ENCODE measurements around the gene DRICH1.
"Not testable (repeated sequence)": the region's sequence is repeated elsewhere in the genome, so short reads cannot be mapped to it uniquely, and the experiment has no call there.

The DRICH1 gene

GRCh38 chr22:23603266-23603665 lies 28.9 kb downstream of the DRICH1 start:
- no peak overlapping the region for H3K9ac ChIP-seq (ENCODE audit: low read length)
- no peak for DNase-seq
- H3K9me3 ChIP-seq (ENCODE audit: insufficient read depth, low read depth, low read length), result peaks cover 3% of the 10 kb centered on the region
- H3K18ac ChIP-seq (ENCODE audit: low read length), result no peak overlapping the region
- H3K23ac ChIP-seq (ENCODE audit: low read length), result no peak overlapping the region
- H2AK5ac ChIP-seq (ENCODE audit: low read length), result no peak overlapping the region
- no peak overlapping the region for H3K27ac ChIP-seq (ENCODE audit: low read depth, low read length)
- no peak overlapping the region for H2BK5ac ChIP-seq (ENCODE audit: low read depth, low read length, poor library complexity)
- no peak overlapping the region for H3K4me3 ChIP-seq (ENCODE audit: low read depth, low read length)
- H2BK12ac ChIP-seq (ENCODE audit: low read length), result no peak overlapping the region
- H3K27me3 ChIP-seq (ENCODE audit: insufficient read depth, low read length), result no peaks in the 10 kb centered on the region
- H3K14ac ChIP-seq (ENCODE audit: low read length), result no peak overlapping the region
- no peak overlapping the region for H4K91ac ChIP-seq (ENCODE audit: low read depth, low read length)
- WGBS (ENCODE audit: extremely low coverage, insufficient coverage, insufficient read length), result no CpG with 5 or more reads among the region's 7 CpGs
- H4K12ac ChIP-seq (ENCODE audit: low read depth, low read length), result no peak overlapping the region
- no peak overlapping the region for H3K4ac ChIP-seq (ENCODE audit: low read depth, low read length)
- no peak overlapping the region for H3K4me2 ChIP-seq (ENCODE audit: low read length)
- H3K79me2 ChIP-seq (ENCODE audit: control insufficient read depth, insufficient read depth, low read length, poor library complexity), result no peaks in the 10 kb centered on the region
- no peak overlapping the region for H2BK120ac ChIP-seq (ENCODE audit: insufficient read depth, low read length, poor library complexity)
- H4K8ac ChIP-seq (ENCODE audit: low read depth, low read length), result no peak overlapping the region
- no peaks in the 10 kb centered on the region for H3K36me3 ChIP-seq (ENCODE audit: control insufficient read depth in 1 of 2, insufficient read depth in 2 of 2, low read length in 2 of 2)
- H3K79me1 ChIP-seq (ENCODE audit: low read length), result no peaks in the 10 kb centered on the region
- H3K4me1 ChIP-seq (ENCODE audit: control insufficient read depth in 1 of 2, insufficient read depth in 2 of 2, low read length in 2 of 2), result no peaks in the 10 kb centered on the region
- H2AFZ ChIP-seq (ENCODE audit: insufficient read depth, low read length, poor library complexity), result no peak overlapping the region

GRCh38 chr22:23598805-23599518 lies 33.2 kb downstream of the DRICH1 start:
- H3K79me1 ChIP-seq (ENCODE audit: low read length), result no peaks in the 10 kb centered on the region
- no peak overlapping the region for H3K9ac ChIP-seq (ENCODE audit: low read length)
- H3K18ac ChIP-seq (ENCODE audit: low read length), result no peak overlapping the region
- no peak overlapping the region for H3K27ac ChIP-seq (ENCODE audit: low read depth, low read length)
- no peak overlapping the region for H2BK5ac ChIP-seq (ENCODE audit: low read depth, low read length, poor library complexity)
- no peak for DNase-seq
- no peak overlapping the region for H3K4ac ChIP-seq (ENCODE audit: low read depth, low read length)
- no peak overlapping the region for H4K91ac ChIP-seq (ENCODE audit: low read depth, low read length)
- H4K8ac ChIP-seq (ENCODE audit: low read depth, low read length), result no peak overlapping the region
- H3K27me3 ChIP-seq (ENCODE audit: insufficient read depth, low read length), result no peaks in the 10 kb centered on the region
- no peak overlapping the region for H2BK12ac ChIP-seq (ENCODE audit: low read length)
- H2AFZ ChIP-seq (ENCODE audit: insufficient read depth, low read length, poor library complexity), result no peak overlapping the region
- no peaks in the 10 kb centered on the region for H3K36me3 ChIP-seq (ENCODE audit: control insufficient read depth in 1 of 2, insufficient read depth in 2 of 2, low read length in 2 of 2)
- H4K12ac ChIP-seq (ENCODE audit: low read depth, low read length), result no peak overlapping the region
- no peak overlapping the region for H3K4me2 ChIP-seq (ENCODE audit: low read length)
- H3K79me2 ChIP-seq (ENCODE audit: control insufficient read depth, insufficient read depth, low read length, poor library complexity), result no peaks in the 10 kb centered on the region
- H2BK120ac ChIP-seq (ENCODE audit: insufficient read depth, low read length, poor library complexity), result no peak overlapping the region
- H3K4me1 ChIP-seq (ENCODE audit: control insufficient read depth in 1 of 2, insufficient read depth in 2 of 2, low read length in 2 of 2), result no peaks in the 10 kb centered on the region
- no peak overlapping the region for H3K14ac ChIP-seq (ENCODE audit: low read length)
- no peak overlapping the region for H2AK5ac ChIP-seq (ENCODE audit: low read length)
- H3K9me3 ChIP-seq (ENCODE audit: insufficient read depth, low read depth, low read length), result peaks cover 2% of the 10 kb centered on the region
- WGBS (ENCODE audit: extremely low coverage, insufficient coverage, insufficient read length), result no CpG with 5 or more reads among the region's 9 CpGs
- no peak overlapping the region for H3K23ac ChIP-seq (ENCODE audit: low read length)
- no peak overlapping the region for H3K4me3 ChIP-seq (ENCODE audit: low read depth, low read length)

GRCh38 chr22:23597576-23598268 lies 34.4 kb downstream of the DRICH1 start:
- H2AFZ ChIP-seq (ENCODE audit: insufficient read depth, low read length, poor library complexity); H3K27ac ChIP-seq (ENCODE audit: low read depth, low read length); H4K12ac ChIP-seq (ENCODE audit: low read depth, low read length); H2AK5ac ChIP-seq (ENCODE audit: low read length); H3K18ac ChIP-seq (ENCODE audit: low read length); H3K4ac ChIP-seq (ENCODE audit: low read depth, low read length); H3K79me2 ChIP-seq (ENCODE audit: control insufficient read depth, insufficient read depth, low read length, poor library complexity); H3K4me1 ChIP-seq (ENCODE audit: control insufficient read depth in 1 of 2, insufficient read depth in 2 of 2, low read length in 2 of 2); H2BK5ac ChIP-seq (ENCODE audit: low read depth, low read length, poor library complexity); H2BK120ac ChIP-seq (ENCODE audit: insufficient read depth, low read length, poor library complexity); H3K14ac ChIP-seq (ENCODE audit: low read length); H3K79me1 ChIP-seq (ENCODE audit: low read length); H4K8ac ChIP-seq (ENCODE audit: low read depth, low read length); H2BK12ac ChIP-seq (ENCODE audit: low read length); H3K27me3 ChIP-seq (ENCODE audit: insufficient read depth, low read length); H3K36me3 ChIP-seq (ENCODE audit: control insufficient read depth in 1 of 2, insufficient read depth in 2 of 2, low read length in 2 of 2); H3K23ac ChIP-seq (ENCODE audit: low read length); H4K91ac ChIP-seq (ENCODE audit: low read depth, low read length); H3K9ac ChIP-seq (ENCODE audit: low read length); H3K4me3 ChIP-seq (ENCODE audit: low read depth, low read length); DNase-seq; H3K9me3 ChIP-seq (ENCODE audit: insufficient read depth, low read depth, low read length); H3K4me2 ChIP-seq (ENCODE audit: low read length): not testable (repeated sequence)
- WGBS (ENCODE audit: extremely low coverage, insufficient coverage, insufficient read length), result no CpG with 5 or more reads among the region's 7 CpGs

GRCh38 chr22:23595904-23596303 lies 36.2 kb downstream of the DRICH1 start:
- not testable (repeated sequence) for H3K14ac ChIP-seq (ENCODE audit: low read length); H3K18ac ChIP-seq (ENCODE audit: low read length); H2BK5ac ChIP-seq (ENCODE audit: low read depth, low read length, poor library complexity); H3K79me2 ChIP-seq (ENCODE audit: control insufficient read depth, insufficient read depth, low read length, poor library complexity); DNase-seq; H3K23ac ChIP-seq (ENCODE audit: low read length); H3K4me2 ChIP-seq (ENCODE audit: low read length); H3K27me3 ChIP-seq (ENCODE audit: insufficient read depth, low read length); H2BK12ac ChIP-seq (ENCODE audit: low read length); H3K9me3 ChIP-seq (ENCODE audit: insufficient read depth, low read depth, low read length); H4K91ac ChIP-seq (ENCODE audit: low read depth, low read length); H4K12ac ChIP-seq (ENCODE audit: low read depth, low read length); H2AK5ac ChIP-seq (ENCODE audit: low read length); H3K4me1 ChIP-seq (ENCODE audit: control insufficient read depth in 1 of 2, insufficient read depth in 2 of 2, low read length in 2 of 2); H3K79me1 ChIP-seq (ENCODE audit: low read length); H3K4me3 ChIP-seq (ENCODE audit: low read depth, low read length); H3K9ac ChIP-seq (ENCODE audit: low read length); H3K27ac ChIP-seq (ENCODE audit: low read depth, low read length); H2AFZ ChIP-seq (ENCODE audit: insufficient read depth, low read length, poor library complexity); H4K8ac ChIP-seq (ENCODE audit: low read depth, low read length); H3K36me3 ChIP-seq (ENCODE audit: control insufficient read depth in 1 of 2, insufficient read depth in 2 of 2, low read length in 2 of 2); H3K4ac ChIP-seq (ENCODE audit: low read depth, low read length); H2BK120ac ChIP-seq (ENCODE audit: insufficient read depth, low read length, poor library complexity)
- WGBS (ENCODE audit: extremely low coverage, insufficient coverage, insufficient read length), result no CpG with 5 or more reads among the region's 6 CpGs
